GM12874 (cell line): ENCODE results near the gene SGSM1.

Experiments
- CTCF ChIP-seq: IDR thresholded peaks from 2 replicates; pipeline ENCODE4 v1.5.1; 2011; ENCODE audit warnings: low read depth, mild to moderate bottlenecking, control low read depth, low read length, moderate library complexity; ENCODE audit not compliant: insufficient read depth

SGSM1 gene

DNA sequence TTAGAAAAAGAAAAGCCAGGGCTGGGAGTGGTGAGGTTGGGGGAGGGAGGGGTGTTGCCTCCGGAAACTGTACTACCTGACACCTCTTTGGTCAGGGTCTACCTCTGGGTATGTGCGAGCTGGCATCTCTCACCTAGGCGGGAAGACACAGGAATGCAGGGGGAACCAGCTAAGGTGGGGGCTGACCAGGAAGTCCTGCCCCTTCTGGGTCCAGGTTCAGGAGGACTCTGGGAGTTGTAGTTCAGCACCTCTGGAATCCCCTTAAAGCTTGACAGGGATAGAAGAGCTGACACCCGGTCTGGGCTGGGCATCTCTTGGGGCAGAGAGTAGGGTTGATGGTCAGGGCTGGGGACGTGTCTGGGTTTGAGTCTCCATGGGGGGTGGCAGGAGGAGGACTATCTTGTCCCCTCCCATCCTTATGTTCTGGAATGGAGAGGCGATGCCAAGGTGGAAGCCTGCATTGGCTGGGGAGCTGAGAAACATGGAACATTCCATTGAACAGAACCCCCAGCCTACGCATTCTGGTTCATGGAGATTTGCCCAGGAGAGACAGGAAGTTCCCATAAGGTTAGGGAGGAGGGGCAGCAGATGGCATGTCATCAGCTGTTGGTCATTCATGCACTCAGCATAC lies 144.4 kb downstream of the SGSM1 start:
- no peak for TF ChIP-seq CTCF

DNA sequence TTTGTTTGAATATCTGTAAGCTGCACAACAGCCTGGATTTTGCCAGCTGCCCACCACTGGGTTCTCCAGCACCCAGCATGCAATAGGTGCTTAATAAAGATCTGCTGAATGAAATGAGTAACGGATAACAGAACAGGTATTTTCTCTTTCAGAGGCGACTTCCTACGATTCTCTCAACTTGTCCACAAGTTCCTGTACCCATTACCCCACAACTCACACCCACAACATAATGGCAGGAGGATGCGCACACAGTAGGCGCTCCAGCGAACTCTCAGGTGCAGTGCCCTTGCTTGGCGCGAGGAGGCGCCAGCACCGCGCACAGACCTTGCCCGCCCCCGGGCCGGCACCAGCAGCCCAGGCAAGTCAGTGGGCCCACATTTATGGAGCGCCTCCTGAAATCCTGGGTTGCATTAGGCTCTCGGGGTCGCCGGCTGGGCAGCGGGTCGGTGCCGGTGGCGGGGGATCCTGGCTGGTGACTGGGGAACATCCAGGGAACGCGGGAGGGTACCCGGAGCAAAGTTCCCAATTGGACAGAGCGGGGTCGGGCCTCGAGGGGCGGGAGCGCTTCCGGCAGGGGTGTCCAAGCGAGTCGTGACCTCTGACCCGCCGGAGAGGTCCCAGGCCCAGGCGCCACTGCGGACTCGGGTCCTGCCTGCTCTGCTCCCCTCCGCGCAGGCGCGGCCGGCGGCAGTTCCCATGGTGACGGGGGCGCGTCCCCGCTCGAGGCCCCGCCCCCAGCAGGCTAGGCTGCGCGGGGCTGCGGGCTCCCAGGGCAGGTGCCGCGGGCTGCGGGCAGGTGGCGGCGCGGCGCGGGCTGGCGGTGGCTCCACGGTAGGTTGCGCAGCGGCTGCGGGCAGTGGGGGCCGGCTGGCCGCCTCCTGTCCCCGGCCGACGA lies 146.2 kb downstream of the SGSM1 start, which contains the start of gene KIAA1671:
TSS of gene KIAA1671 (plus strand) at position 775 of the 895 bp plus-strand sequence. CDS start 75,284 bp downstream, outside the sequence.
- peak; percentile 96 for TF ChIP-seq CTCF

GRCh38 chr22:24952837-24953383 lies 146.9 kb downstream of the SGSM1 start:
- TF ChIP-seq CTCF: no peak

- TF ChIP-seq CTCF: no peak
Measured at GRCh38 chr22:24953384-24954113, 147.5 kb downstream of the SGSM1 start.

- no peak for TF ChIP-seq CTCF
Measured at GRCh38 chr22:24954114-24954463, 148.1 kb downstream of the SGSM1 start.

DNA sequence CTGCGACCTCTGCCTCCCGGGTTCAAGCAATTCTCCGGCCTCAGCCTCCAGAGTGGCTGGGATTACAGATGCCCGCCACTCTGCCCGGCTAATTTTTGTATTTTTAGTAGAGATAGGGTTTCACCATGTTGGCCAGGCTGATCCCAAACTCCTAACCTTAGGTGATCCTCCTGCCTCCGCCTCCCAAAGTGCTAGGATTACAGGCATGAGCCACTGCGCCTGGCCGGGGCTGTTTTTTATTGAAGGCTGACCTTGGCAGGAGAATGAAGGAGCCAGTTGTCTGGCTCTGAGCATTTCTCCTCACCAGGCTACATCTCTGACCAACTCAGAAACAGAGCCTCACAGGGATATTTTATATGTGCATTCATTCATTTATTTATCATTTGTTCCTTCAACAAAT lies 148.8 kb downstream of the SGSM1 start:
- no peak for TF ChIP-seq CTCF

DNA sequence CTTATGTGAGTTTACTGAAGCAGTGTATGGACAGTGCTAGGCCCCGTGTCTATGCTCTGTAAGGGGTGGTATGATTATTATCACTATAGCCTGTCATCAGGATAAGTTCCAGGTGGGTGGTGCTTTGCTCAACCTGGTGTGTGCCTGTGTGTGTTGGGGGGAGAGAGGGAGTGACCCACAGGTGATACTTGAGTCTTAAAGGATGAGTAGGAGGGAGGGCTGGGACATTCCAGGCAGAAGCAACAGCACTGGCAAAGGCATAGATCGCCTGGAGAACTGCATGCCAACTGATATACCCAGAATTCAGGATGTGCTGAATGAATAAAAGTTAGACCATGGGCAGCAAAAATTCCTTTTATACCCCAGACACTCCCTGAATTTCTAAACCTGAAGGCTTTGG lies 151.0 kb downstream of the SGSM1 start:
- TF ChIP-seq CTCF: no peak
